HK-2 (cell line): ENCODE results near the gene RFX3.
"Not testable (repeated sequence)": the region's sequence is repeated elsewhere in the genome, so short reads cannot be mapped to it uniquely, and the experiment has no call there.

Experiments
- DNase-seq: peaks from one replicate; pipeline ENCODE4 v3.0.0-alpha.2; 2018; ENCODE audit not compliant: unreplicated experiment

Gene RFX3

DNA sequence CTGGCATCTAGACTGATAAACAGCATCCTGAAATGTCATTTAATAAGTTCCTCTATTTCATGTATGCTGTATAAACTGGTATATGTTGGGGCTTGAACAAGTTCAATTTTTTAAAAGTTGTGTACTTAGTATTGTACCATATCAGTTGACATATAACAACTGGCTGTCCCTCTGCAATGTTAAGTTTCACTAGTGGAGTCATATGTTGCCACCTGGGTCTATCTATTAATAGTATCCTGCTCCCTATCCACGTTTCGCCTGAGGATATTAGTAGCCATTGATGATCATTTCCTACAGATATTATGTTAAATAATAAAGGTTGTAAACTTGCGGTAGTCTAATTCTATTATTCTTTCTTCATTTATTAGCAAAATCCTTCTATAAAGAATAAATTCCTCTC lies 177.6 kb downstream of the RFX3 start:
- no peak for DNase-seq

DNA sequence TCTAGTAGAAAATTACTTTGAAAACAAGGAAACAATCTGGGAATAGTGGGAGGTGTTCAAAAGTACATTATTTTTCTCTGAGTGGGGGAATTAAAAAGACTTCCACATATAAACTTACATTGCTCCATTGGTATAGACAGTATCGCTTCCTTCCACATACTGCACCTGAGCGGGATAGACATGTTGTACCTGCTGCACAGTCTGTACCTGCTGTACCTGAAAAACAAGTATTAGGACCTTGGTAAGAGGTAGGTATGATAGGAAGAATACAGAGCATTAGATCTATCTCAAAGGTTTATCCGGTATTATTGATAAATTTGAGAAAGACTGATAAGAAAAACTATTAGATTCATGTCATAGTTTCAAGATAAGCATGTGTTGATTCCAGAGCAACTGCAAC lies 179.3 kb downstream of the RFX3 start:
- DNase-seq: no peak

DNA sequence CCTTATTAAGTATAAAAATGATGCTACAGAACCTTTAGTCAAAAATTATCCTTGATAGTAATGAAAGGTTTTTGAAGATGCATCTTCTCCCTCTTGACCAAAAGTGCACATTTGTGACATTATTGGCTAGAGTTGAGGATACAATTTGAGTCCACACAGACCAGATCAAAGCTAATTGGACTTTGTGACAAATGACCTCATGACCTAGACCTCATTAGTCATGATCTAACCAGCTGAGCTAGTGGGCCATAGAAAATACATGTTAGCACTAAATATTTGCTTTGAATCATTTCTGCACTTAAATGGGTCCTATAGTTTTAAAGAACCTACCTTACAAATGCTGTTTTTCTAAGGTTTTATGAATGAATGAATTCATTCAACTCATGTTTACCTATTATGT lies 182.1 kb downstream of the RFX3 start:
- DNase-seq: no peak

- DNase-seq: no peak
Measured at GRCh38 chr9:3342159-3342777, 183.5 kb downstream of the RFX3 start.

DNA sequence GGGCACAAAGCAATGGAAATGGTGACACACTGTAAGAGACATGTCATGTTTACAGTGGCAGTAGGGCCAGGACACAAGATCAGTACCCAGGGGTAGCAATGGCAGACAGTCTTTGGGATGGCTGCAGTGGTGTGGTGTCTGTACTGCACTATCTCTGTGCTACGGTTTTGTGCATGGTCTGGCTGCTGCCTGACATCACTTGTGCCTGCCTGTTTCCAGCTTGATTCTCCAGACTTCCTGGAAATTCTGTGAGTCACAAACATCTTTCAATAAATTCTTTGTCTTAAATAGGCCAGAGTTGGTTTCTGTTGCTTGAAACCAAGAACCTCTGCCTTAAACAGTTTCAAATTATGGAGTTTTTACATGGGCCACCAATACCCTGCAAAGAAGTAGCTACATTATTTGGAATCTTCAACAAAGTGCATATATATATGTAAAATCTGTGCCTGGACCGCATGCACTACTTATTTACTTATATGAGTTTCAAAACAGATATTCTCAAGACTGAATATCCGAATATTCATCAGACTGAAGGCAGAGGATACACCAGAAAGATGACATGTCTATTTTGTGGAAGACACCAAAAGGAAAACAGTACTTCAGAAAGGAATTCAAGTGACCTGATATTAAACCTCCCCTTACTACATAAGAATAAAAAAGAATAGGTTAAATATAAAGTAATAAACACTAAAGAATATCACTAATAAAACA lies 188.1 kb downstream of the RFX3 start:
- DNase-seq: peak; percentile 2

- no peak for DNase-seq
Measured at GRCh38 chr9:3336951-3337350, 188.8 kb downstream of the RFX3 start.

DNA sequence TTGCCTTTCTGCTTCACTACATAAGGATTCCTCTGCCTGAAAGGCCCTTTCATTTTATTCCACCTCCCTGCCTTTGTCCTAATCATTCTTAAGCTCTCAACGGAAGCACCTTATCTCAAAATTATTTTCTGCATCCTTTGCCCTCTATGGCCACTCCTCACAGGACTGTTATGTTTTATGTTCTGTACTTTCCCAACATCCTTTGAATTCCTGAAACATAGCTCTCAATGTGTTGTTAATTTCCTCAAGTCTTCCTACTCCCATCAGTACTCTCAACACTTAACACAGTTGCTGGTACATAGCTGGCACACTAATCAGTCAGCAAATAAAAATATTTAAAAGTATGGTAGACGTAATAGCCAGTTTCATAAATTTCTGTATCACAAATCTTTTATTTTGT lies 193.0 kb downstream of the RFX3 start:
- DNase-seq: no peak

GRCh38 chr9:3331801-3332200 lies 194.0 kb downstream of the RFX3 start:
- DNase-seq: no peak

DNA sequence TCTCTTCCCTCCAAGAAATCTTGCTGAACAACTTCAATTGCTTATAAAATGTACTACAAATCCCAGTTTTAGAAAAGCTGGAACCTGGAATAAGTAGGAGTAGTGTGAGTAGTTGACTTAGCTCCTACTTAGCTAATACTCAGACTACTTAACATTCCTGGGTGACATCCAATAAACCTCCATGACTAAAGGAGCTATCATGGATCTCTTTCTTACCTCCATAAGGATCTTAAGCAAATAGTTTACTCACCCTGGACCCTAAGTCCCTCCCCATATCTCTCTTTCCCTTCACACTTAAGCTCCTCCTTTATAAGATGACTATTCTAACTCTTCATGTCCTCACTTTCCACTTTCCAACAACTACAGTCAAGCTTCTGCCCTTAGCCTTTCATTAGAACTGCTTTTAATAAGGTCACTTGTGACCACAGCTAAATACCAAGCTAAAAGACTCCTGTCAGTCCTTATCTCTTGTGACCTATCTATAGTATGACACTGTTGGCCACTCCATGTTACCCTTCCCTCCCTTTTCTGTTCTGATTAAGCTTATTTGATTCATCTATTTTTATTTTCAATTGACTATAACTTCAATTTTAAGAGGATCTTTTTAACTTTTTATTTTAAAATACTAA lies 194.9 kb downstream of the RFX3 start:
- no peak for DNase-seq

DNA sequence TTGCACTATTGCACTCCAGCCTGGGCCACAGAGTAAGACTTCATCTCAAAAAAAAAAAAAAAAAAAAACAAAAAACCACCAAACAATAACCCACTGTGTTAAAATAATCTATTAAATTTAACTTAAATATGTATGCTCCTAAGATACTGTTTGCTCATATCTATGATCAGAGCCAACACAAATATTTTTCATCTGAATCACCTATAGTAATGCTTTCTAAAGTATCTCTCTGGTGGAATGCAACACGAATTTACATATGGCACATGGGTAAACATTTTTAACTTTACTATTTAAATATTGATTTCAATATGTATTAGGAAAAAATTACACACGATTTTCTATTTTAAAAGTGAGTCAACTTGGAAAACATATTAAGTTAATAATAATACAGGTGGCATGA lies 196.4 kb downstream of the RFX3 start:
- DNase-seq: no peak

- no peak for DNase-seq
Measured at GRCh38 chr9:3323714-3324113, 202.1 kb downstream of the RFX3 start.

DNA sequence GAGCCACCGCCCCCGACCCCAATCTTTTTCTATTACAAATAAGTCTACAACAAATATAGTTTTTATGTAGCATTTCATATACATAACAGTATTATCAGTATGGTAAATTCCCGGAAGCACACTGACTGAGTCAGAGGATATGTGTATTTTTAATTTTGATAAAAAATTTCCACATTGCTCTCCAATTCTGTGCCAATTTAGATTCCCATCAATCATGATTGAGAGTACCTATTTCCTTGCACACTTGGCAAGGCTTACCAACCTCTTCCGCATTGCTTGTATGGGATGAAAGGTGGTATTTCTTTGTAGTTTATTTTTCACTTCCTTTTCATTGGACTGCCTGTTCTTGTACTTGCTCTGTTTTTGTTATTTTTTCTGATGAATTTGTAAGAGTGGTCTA lies 204.6 kb downstream of the RFX3 start:
- DNase-seq: no peak

DNA sequence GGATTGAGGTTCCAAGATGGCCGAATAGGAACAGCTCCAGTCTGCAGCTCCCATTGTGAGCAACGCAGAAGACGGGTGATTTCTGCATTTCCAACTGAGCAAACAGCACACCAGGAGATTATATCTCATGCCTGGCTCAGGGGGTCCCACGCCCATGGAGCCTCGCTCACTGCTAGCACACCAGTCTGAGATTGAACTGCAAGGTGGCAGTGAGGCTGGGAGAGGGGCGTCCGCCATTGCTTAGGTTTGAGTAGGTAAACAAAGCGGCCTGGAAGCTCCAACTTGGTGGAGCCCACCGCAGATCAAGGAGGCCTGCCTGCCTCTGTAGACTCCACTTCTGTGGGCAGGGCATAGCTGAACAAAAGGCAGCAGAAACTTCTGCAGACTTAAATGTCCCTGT lies 213.2 kb downstream of the RFX3 start:
- DNase-seq: not testable (repeated sequence)

DNA sequence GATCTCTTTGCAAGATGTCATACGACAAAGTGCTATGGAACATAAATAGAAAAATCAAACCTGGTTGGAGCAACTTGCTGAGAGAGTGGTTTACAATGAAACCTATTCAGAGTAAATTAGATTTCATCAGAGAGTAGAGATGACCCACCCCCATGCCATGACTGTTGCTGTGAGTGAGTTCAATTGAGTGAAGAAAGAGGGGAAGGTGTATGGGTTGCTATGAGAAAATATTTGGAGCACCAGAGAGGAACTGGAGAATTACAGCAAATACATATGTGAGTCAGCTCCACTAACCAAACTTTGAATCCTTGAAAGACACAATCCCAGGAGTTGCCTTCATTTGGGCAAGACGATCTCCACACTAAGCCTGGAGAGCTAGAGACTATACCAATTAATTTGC lies 217.2 kb downstream of the RFX3 start:
- DNase-seq: no peak

GRCh38 chr9:3304388-3304787 lies 221.4 kb downstream of the RFX3 start:
- DNase-seq: not testable (repeated sequence)

- DNase-seq: no peak
Measured at GRCh38 chr9:3299872-3300271, 225.9 kb downstream of the RFX3 start.

GRCh38 chr9:3296536-3296935 lies 229.3 kb downstream of the RFX3 start:
- no peak for DNase-seq

- DNase-seq: no peak
Measured at GRCh38 chr9:3292311-3292710, 233.5 kb downstream of the RFX3 start.

DNA sequence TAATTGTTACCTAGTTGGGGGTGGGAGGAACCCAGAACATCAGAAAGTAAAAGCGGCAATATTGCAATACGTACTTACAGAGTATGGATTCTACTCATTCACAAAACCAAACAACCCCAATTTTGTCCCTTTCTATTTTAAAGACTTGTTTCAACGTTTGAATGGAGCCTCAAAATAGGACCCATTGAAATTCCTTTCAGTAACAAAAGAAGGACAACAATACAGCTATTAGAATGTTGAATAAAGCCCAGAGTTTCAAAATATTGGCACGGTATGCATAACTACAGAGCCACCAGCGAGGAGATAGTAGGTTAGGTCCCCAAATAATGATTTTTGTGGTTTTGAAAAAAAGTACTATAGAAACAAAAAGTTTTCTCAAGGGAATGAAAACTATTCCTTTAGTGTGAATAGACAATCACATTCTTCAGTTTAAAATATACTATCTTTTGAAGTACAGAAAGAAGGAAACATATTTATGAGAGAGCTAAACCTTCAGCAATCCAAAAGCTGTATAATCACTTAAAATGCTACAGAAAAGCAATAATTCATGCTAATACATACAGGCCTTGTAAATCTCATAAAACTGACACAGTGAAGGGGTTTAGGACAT lies 235.5 kb downstream of the RFX3 start:
- no peak for DNase-seq

GRCh38 chr9:3288686-3289085 lies 237.1 kb downstream of the RFX3 start:
- no peak for DNase-seq

DNA sequence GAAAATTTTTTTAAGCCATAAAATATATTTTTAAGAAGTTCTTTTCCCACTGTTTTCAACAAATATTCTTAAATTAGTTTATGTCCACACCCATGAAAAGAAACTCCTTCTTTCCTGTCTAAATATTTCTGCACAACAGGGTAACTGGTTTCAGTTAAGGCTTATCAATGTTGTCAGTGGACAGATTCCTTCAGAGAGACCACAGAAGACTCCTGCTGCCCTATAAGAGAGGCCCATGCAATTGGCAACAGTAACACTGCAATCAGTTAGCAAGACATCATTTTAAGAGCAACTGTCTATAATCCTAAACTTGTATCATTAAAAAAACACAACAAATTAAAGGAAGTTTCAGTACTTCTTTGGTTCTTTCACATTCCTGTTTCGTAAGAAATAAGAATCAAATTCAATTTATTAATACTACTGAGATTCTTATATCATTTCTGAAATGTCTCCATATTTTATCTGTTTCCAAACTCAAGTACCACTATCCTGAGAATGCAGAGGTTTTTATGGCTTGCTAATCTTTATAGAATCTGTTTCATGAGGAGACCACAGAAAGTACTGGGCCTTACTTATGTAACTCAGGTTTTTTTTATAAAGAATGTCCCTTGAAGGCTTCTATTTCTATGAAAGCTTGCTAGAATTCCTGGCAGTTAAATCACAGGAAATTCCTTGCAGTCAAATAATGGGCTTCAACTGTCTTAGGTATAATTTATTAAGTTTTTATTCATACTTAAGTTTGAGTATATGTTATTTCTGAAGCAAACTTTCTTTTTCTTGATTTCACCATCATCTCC lies 240.2 kb downstream of the RFX3 start:
- no peak for DNase-seq

DNA sequence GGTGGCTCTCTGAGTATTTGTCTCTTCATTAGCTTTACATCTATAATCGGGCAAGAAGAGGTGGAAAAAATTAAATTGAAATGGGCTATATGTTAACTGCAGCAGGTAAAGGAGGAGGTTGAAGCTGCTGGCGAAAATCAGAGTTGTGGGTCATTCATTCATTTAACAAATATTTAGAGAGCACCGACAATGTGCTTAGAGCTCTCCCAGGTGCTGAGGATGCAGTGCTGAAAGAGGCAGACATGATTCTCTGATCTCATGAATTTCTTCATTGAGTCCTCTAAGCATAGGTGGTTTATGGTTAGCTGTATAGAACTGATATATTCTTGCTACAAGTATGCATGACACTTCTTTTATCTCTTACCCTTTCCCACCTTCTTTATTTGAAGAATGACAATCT lies 243.4 kb downstream of the RFX3 start:
- DNase-seq: no peak
